GM18526 (cell line): ENCODE measurements around the gene EHHADH.

Source experiments
- POLR2A ChIP-seq: IDR thresholded peaks from 3 replicates; pipeline ENCODE4 v1.6.1; 2011; ENCODE audit not compliant: insufficient read length; ENCODE audit errors: extremely low read depth

EHHADH gene

GRCh38 chr3:185210621-185211142 lies 43.2 kb downstream of the EHHADH start:
- no peak for TF ChIP-seq POLR2A

GRCh38 chr3:185208823-185209222 lies 45.0 kb downstream of the EHHADH start:
- TF ChIP-seq POLR2A: no peak

- no peak for TF ChIP-seq POLR2A
These were observed 45.7 kb downstream of the EHHADH start for GRCh38 chr3:185207931-185208746.

- TF ChIP-seq POLR2A: no peak
These were observed 46.4 kb downstream of the EHHADH start for GRCh38 chr3:185207481-185207880.

GRCh38 chr3:185205865-185206264 lies 48.0 kb downstream of the EHHADH start:
- no peak for TF ChIP-seq POLR2A

- TF ChIP-seq POLR2A: no peak
These were observed 49.0 kb downstream of the EHHADH start for GRCh38 chr3:185204894-185205293.

- no peak for TF ChIP-seq POLR2A
These were observed 53.2 kb downstream of the EHHADH start for GRCh38 chr3:185200639-185201038.

- TF ChIP-seq POLR2A: no peak
These were observed 54.2 kb downstream of the EHHADH start for GRCh38 chr3:185199671-185200070.

GRCh38 chr3:185199206-185199605 lies 54.6 kb downstream of the EHHADH start:
- no peak for TF ChIP-seq POLR2A

GRCh38 chr3:185197068-185197467 lies 56.8 kb downstream of the EHHADH start:
- no peak for TF ChIP-seq POLR2A

- no peak for TF ChIP-seq POLR2A
These were observed 58.2 kb downstream of the EHHADH start for GRCh38 chr3:185195652-185196051.

GRCh38 chr3:185188816-185189215 lies 65.0 kb downstream of the EHHADH start:
- no peak for TF ChIP-seq POLR2A

- no peak for TF ChIP-seq POLR2A
These were observed 66.5 kb downstream of the EHHADH start for GRCh38 chr3:185187391-185187790.

- TF ChIP-seq POLR2A: no peak
These were observed 77.0 kb downstream of the EHHADH start for GRCh38 chr3:185176750-185177359.

GRCh38 chr3:185175370-185175987 lies 78.4 kb downstream of the EHHADH start:
- TF ChIP-seq POLR2A: no peak

GRCh38 chr3:185172086-185173049 lies 81.5 kb downstream of the EHHADH start:
- TF ChIP-seq POLR2A: no peak
